Caco-2 (cell line): ENCODE data around the gene SSUH2. TPM values are rescaled to one million over a fixed set of nuclear protein-coding genes. Genes with fewer than 3 reads are reported as not detected.

ENCODE experiments used
- BruUV-seq: library from RNA; stranded (reverse); fragments of 400-500 nt; replicated peaks from 2 replicates; lab custom pipeline; 2021; lab: Mats Ljungman, UMichigan
- CTCF ChIA-PET: fragments of 300-600 bp; sonication (Branson Sonifier 250); formaldehyde crosslinking; loops from one replicate; lab custom pipeline; 2022; ENCODE audit warnings: antibody characterized with exemption; lab: Charles Lee
- POLR2A ChIA-PET: fragments of 300-600 bp; sonication (Branson Sonifier 250); formaldehyde crosslinking; loops from one replicate; lab custom pipeline; 2022; ENCODE audit warnings: antibody characterized with exemption; lab: Charles Lee
- DNase-seq, 2 experiments: peaks; one replicate each; pipeline versions ENCODE4 v3.0.0 to v3.0.0-alpha.2; 2020 to 2022
- H3K27me3 ChIP-seq: replicated peaks from 2 replicates; pipeline ENCODE4 v1.6.0; 2011; ENCODE audit warnings: low read length; ENCODE audit not compliant: control insufficient read depth, insufficient read depth
- H3K36me3 ChIP-seq: 2 replicates; pipeline ENCODE4 v1.5.1; 2011; ENCODE audit warnings: low read length; ENCODE audit not compliant: control insufficient read depth, insufficient read depth
- H3K4me1 ChIP-seq: fragments of 250-450 bp; sonication (Bioruptor Pico); 2 replicates; pipeline ENCODE4 v1.5.1; 2020; ENCODE audit warnings: mild to moderate bottlenecking
- H3K4me3 ChIP-seq: 2 replicates; pipeline ENCODE4 v1.5.1; 2011; ENCODE audit warnings: low read depth, mild to moderate bottlenecking, control low read depth, low read length
- H3K9me3 ChIP-seq: fragments of 250-450 bp; sonication (Bioruptor Pico); 2 replicates; pipeline ENCODE4 v1.5.1; 2020; ENCODE audit warnings: mild to moderate bottlenecking, moderate library complexity
- H3K27ac Mint-ChIP-seq: one replicate; pipeline ENCODE4 v1.8.0; 2022; ENCODE audit warnings: mixed read lengths; ENCODE audit not compliant: unreplicated experiment
- H3K27me3 Mint-ChIP-seq: one replicate; pipeline ENCODE4 v1.8.0; 2022; ENCODE audit warnings: mixed read lengths; ENCODE audit not compliant: insufficient read depth, unreplicated experiment
- H3K36me3 Mint-ChIP-seq: one replicate; pipeline ENCODE4 v1.8.0; 2022; ENCODE audit warnings: mild to moderate bottlenecking, mixed read lengths; ENCODE audit not compliant: insufficient read depth, unreplicated experiment
- H3K4me1 Mint-ChIP-seq: one replicate; pipeline ENCODE4 v1.8.0; 2022; ENCODE audit warnings: low read depth, mixed read lengths; ENCODE audit not compliant: unreplicated experiment
- H3K4me3 Mint-ChIP-seq: one replicate; pipeline ENCODE4 v1.8.0; 2022; ENCODE audit warnings: mild to moderate bottlenecking, moderate library complexity, mixed read lengths; ENCODE audit not compliant: unreplicated experiment
- H3K9me3 Mint-ChIP-seq: one replicate; pipeline ENCODE4 v1.8.0; 2022; ENCODE audit warnings: mixed read lengths; ENCODE audit not compliant: unreplicated experiment
- intact Hi-C: fragments of 100-400 bp; cut with micrococcal nuclease; formaldehyde crosslinking; loops from one replicate; pipeline ENCODE4 v1.10.0; 2022; ENCODE audit not compliant: unreplicated experiment
- total RNA-seq: library from RNA; stranded (reverse); gene quantifications from 2 replicates; pipeline ENCODE4 v1.2.3, GENCODE V29; 2022
- TF ChIP-seq, protein P1 (sequence below), 2 experiments: fragments of 200-600 bp in 1 of 2; IDR thresholded peaks; 1 replicate in 1 of 2; 2 replicates in 1 of 2; pipeline versions ENCODE4 v1.5.1 to v1.8.0; 2011 to 2022; ENCODE audit warnings: antibody characterized with exemption in 1 of 2, control low read depth in 1 of 2, inconsistent platforms in 1 of 2, low read depth in 1 of 2, low read length in 1 of 2, mild to moderate bottlenecking in 1 of 2, moderate library complexity in 1 of 2; ENCODE audit not compliant: insufficient read depth in 1 of 2, severe bottlenecking in 1 of 2, unreplicated experiment in 1 of 2

Gene SSUH2
- total RNA-seq, 1 experiment from 2014 or later = 9.4 TPM

DNA sequence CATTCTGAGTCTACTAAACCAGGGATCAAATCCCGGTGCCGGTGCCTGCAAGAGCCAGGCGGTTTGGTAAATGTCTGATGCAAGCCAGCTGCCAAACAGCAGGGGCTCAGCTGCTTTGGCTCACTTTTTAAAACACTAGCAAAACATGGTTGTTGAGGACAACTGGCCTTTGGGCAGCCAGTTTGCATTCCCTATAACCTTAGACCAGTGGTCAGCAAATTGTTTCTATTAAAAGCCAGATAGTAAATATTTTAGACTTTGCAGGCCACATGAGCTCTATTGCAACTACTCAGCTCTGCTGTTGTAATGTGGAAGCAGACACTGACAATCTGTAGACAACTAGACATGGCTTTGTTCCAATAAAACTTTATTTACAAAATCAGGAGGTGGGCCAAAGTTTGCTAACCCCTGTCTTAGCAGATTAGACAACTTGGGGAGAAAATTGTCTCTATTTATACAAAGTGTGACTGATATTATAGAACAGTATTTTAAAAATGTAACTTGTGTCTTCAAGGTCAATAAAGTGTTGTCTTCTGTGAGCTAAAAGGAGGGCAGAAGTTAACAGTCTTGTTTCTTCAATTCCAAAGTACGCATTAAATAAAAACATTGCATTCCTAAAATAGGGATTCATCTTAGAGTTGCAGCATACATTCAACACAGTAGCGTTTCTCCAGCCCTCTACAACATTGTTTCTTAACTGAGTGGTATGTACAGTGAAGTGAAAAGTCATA is 67.6 kb downstream of the SSUH2 start:
- H3K4me3 ChIP-seq = no peak overlapping the region
- DNase-seq = no peak
- Mint-ChIP-seq H3K27ac (no peak overlapping the region), H3K36me3 (no peaks in the 10 kb centered on the region), H3K4me1 (peaks cover 9% of the 10 kb centered on the region), H3K27me3 (no peaks in the 10 kb centered on the region), H3K4me3 (no peak overlapping the region), H3K9me3 (no peaks in the 10 kb centered on the region)
- TF ChIP-seq, protein P1, sequence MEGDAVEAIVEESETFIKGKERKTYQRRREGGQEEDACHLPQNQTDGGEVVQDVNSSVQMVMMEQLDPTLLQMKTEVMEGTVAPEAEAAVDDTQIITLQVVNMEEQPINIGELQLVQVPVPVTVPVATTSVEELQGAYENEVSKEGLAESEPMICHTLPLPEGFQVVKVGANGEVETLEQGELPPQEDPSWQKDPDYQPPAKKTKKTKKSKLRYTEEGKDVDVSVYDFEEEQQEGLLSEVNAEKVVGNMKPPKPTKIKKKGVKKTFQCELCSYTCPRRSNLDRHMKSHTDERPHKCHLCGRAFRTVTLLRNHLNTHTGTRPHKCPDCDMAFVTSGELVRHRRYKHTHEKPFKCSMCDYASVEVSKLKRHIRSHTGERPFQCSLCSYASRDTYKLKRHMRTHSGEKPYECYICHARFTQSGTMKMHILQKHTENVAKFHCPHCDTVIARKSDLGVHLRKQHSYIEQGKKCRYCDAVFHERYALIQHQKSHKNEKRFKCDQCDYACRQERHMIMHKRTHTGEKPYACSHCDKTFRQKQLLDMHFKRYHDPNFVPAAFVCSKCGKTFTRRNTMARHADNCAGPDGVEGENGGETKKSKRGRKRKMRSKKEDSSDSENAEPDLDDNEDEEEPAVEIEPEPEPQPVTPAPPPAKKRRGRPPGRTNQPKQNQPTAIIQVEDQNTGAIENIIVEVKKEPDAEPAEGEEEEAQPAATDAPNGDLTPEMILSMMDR (IDR thresholded peaks at IDR 0.05; ENCODE audit: insufficient read depth in 1 of 2, low read depth in 1 of 2, low read length in 1 of 2, severe bottlenecking in 1 of 2, unreplicated experiment in 1 of 2) = no peak
- no peaks in the 10 kb centered on the region for H3K9me3 ChIP-seq
- H3K4me1 ChIP-seq = peaks cover 11% of the 10 kb centered on the region
- no peaks in the 10 kb centered on the region for H3K27me3 ChIP-seq
- no peaks in the 10 kb centered on the region for H3K36me3 ChIP-seq
- CTCF ChIA-PET = no interaction called here
- no TSS peak for BruUV-seq
- POLR2A ChIA-PET = no interaction called here
- intact Hi-C loops = no loop called here

DNA sequence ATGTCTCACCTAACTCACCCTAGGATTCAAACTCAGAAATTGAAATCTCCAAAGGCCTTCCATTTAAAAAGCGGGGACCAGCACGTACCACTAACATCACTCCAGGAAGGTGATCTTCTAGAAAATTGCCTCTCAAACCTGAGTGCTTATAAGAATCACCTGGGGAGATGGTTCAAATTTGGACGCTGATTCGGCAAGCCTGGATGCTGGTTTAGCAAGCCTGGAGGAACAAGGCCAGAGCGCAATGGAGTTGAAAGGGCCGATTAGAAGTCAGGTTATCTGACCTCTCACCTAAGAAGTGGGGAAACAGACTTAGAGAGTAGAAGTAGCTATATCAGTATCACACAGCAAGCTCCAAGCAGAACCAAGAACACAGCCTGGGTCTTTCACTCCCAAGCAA is 68.2 kb downstream of the SSUH2 start:
- Histone ChIP-seq H3K9me3 (no peaks in the 10 kb centered on the region), H3K4me3 (no peak overlapping the region), H3K4me1 (peaks cover 11% of the 10 kb centered on the region), H3K36me3 (no peaks in the 10 kb centered on the region), H3K27me3 (no peaks in the 10 kb centered on the region)
- no peak for DNase-seq
- TF ChIP-seq, protein P1 (IDR thresholded peaks at IDR 0.05; ENCODE audit: insufficient read depth in 1 of 2, low read depth in 1 of 2, low read length in 1 of 2, severe bottlenecking in 1 of 2, unreplicated experiment in 1 of 2) = no peak
- intact Hi-C loops = no loop called here
- no TSS peak for BruUV-seq
- no peak overlapping the region for H3K4me3 Mint-ChIP-seq
- CTCF ChIA-PET = no interaction called here
- no peak overlapping the region for H3K27ac Mint-ChIP-seq
- no peaks in the 10 kb centered on the region for H3K36me3 Mint-ChIP-seq
- H3K27me3 Mint-ChIP-seq = no peaks in the 10 kb centered on the region
- peaks cover 9% of the 10 kb centered on the region for H3K4me1 Mint-ChIP-seq
- POLR2A ChIA-PET = no interaction called here
- no peaks in the 10 kb centered on the region for H3K9me3 Mint-ChIP-seq

DNA sequence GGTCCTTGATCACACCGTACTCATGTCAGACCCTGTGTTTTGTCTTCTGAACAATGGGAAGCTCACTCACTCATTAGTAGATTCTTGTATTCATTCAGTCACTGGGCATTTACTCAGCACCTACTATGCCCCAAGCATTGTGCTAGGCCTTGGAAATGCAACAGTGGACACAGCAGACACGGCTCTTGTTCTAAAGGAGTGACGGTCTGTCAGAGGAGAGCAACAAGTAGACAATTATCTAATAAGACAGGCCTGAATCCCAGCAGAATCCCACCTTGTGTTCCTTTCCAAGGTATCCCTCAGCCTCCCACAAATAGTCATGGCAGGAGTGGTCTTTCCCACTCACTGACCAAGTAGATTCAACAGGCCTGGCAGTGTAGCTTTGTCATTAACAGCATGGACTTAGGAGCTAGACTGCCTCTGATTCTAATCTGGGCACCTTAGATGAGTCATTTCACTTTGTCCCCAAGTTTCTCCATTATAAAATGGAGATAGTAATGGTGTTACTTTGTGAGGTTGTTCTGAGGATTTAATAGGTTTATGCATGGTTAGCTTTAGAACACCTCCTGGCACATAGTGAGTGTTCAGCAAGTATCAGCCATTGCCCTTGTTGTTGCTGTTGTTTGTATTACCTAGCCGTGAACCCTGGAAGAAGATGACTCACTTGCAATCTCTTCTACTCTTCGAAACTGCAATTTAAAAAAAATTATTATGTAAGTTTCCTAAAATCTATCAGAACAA is 69.1 kb downstream of the SSUH2 start:
- DNase-seq = no peak
- ChIA-PET POLR2A (no interaction called here), CTCF (no interaction called here)
- no peaks in the 10 kb centered on the region for H3K36me3 ChIP-seq
- Mint-ChIP-seq H3K27me3 (no peaks in the 10 kb centered on the region), H3K36me3 (no peaks in the 10 kb centered on the region), H3K9me3 (no peaks in the 10 kb centered on the region), H3K27ac (no peak overlapping the region), H3K4me1 (peaks cover 9% of the 10 kb centered on the region), H3K4me3 (no peak overlapping the region)
- H3K4me1 ChIP-seq = peaks cover 11% of the 10 kb centered on the region
- TF ChIP-seq, protein P1 (IDR thresholded peaks at IDR 0.05; ENCODE audit: insufficient read depth in 1 of 2, low read depth in 1 of 2, low read length in 1 of 2, severe bottlenecking in 1 of 2, unreplicated experiment in 1 of 2) = no peak
- intact Hi-C loops = no loop called here
- no peak overlapping the region for H3K4me3 ChIP-seq
- BruUV-seq = no TSS peak
- H3K9me3 ChIP-seq = no peaks in the 10 kb centered on the region
- H3K27me3 ChIP-seq = no peaks in the 10 kb centered on the region
